ENCODE results near the gene C6orf141. TPM values are rescaled to one million over a fixed set of nuclear protein-coding genes. Genes with fewer than 3 reads are reported as not detected.

C6orf141 gene
- total RNA-seq, 1 donor from 2014 or later, result 6.5 TPM

DNA sequence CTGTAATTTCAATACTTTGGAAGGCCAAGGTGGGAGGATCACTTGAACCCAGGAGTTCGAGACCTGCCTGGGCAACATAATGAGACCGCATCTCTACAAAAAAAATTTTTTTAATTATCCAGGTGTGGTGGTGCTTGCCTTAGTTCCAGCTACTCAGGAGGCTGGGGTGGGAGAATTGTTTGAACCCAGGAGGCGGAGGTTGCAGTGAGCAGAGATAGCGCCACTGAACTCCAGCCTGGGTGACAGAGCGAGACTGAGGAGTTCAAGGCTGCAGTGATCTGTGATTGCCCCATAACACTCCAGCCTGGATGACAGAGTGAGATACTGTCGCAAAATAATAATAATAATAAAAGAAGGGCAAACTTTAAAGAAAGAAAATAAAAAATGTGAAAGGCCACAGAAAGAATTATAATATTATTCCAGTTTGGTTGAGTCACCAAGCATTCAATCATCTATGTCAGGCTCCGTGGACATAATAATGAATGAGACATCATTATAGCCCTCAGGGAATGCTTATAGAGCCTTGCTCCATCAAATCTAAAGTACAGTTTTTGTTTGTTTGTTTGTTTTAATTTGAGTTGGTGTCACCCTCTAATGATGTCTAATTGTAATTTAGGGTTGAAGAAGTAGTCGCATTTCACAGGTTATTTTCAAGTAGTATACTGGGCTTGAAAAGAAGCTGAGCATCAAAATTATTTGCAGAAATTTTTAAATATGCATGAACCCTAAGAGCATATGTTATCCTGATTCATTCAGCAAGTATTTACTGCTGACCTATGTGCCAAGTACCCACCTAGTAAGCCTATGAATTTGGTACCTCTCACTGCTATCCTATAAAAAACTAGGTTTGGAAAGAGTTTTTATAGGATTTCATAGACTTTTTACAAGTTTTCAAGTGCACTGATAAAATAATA lies 35.6 kb upstream of the C6orf141 start:
- Mint-ChIP-seq H3K27me3 (ENCODE audit: low read depth) (no peaks in the 10 kb centered on the region), H3K27ac (no peak overlapping the region), H3K9me3 (no peaks in the 10 kb centered on the region), H3K4me3 (no peak overlapping the region), H3K4me1 (peaks cover 7% of the 10 kb centered on the region), H3K36me3 (no peaks in the 10 kb centered on the region)
- no peak for DNase-seq (ENCODE audit: low spot score in 2 of 2, unreplicated experiment in 2 of 2)
- TF ChIP-seq, protein P1, sequence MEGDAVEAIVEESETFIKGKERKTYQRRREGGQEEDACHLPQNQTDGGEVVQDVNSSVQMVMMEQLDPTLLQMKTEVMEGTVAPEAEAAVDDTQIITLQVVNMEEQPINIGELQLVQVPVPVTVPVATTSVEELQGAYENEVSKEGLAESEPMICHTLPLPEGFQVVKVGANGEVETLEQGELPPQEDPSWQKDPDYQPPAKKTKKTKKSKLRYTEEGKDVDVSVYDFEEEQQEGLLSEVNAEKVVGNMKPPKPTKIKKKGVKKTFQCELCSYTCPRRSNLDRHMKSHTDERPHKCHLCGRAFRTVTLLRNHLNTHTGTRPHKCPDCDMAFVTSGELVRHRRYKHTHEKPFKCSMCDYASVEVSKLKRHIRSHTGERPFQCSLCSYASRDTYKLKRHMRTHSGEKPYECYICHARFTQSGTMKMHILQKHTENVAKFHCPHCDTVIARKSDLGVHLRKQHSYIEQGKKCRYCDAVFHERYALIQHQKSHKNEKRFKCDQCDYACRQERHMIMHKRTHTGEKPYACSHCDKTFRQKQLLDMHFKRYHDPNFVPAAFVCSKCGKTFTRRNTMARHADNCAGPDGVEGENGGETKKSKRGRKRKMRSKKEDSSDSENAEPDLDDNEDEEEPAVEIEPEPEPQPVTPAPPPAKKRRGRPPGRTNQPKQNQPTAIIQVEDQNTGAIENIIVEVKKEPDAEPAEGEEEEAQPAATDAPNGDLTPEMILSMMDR (IDR thresholded peaks at IDR 0.05; ENCODE audit: unreplicated experiment), result no peak

GRCh38 chr6:49515485-49516146 lies 34.9 kb upstream of the C6orf141 start:
- H3K4me3 Mint-ChIP-seq, result no peak overlapping the region
- TF ChIP-seq, protein P1 (IDR thresholded peaks at IDR 0.05; ENCODE audit: unreplicated experiment), result no peak
- H3K27me3 Mint-ChIP-seq (ENCODE audit: low read depth), result no peaks in the 10 kb centered on the region
- no peaks in the 10 kb centered on the region for H3K36me3 Mint-ChIP-seq
- no peak overlapping the region for H3K27ac Mint-ChIP-seq
- peaks cover 7% of the 10 kb centered on the region for H3K4me1 Mint-ChIP-seq
- no peak for DNase-seq (ENCODE audit: low spot score in 2 of 2, unreplicated experiment in 2 of 2)
- no peaks in the 10 kb centered on the region for H3K9me3 Mint-ChIP-seq

DNA sequence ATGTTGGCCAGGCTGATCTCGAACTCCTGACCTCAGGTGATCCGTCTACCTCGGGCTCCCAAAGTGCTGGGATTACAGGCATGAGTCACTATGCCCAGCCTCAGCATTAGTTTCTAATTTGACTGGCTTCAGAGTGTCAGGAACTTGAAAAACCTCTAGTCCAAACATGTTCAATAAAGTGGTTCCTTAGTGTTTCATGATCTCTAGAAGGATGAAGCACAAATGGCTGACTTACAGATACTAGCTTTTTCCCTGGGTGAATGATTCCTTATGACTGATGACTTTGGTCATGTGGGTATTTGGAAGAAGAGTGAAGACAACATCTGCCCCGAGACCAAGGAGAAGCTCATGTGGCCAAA lies 34.3 kb upstream of the C6orf141 start:
- no peak for DNase-seq (ENCODE audit: low spot score in 2 of 2, unreplicated experiment in 2 of 2)
- TF ChIP-seq, protein P1 (IDR thresholded peaks at IDR 0.05; ENCODE audit: unreplicated experiment), result no peak
- H3K27me3 Mint-ChIP-seq (ENCODE audit: low read depth), result no peaks in the 10 kb centered on the region
- H3K36me3 Mint-ChIP-seq, result no peaks in the 10 kb centered on the region
- no peaks in the 10 kb centered on the region for H3K9me3 Mint-ChIP-seq
- H3K27ac Mint-ChIP-seq, result no peak overlapping the region
- peaks cover 7% of the 10 kb centered on the region for H3K4me1 Mint-ChIP-seq
- no peak overlapping the region for H3K4me3 Mint-ChIP-seq

- TF ChIP-seq, protein P1 (IDR thresholded peaks at IDR 0.05; ENCODE audit: unreplicated experiment), result no peak
- no peaks in the 10 kb centered on the region for H3K36me3 Mint-ChIP-seq
- no peak overlapping the region for H3K4me3 Mint-ChIP-seq
- H3K9me3 Mint-ChIP-seq, result no peaks in the 10 kb centered on the region
- no peaks in the 10 kb centered on the region for H3K27me3 Mint-ChIP-seq (ENCODE audit: low read depth)
- peaks cover 7% of the 10 kb centered on the region for H3K4me1 Mint-ChIP-seq
- DNase-seq (ENCODE audit: low spot score in 2 of 2, unreplicated experiment in 2 of 2), result no peak
- H3K27ac Mint-ChIP-seq, result no peak overlapping the region
These were observed 32.5 kb upstream of the C6orf141 start for GRCh38 chr6:49517919-49518318.

GRCh38 chr6:49519660-49520059 lies 30.8 kb upstream of the C6orf141 start:
- TF ChIP-seq, protein P1 (IDR thresholded peaks at IDR 0.05; ENCODE audit: unreplicated experiment), result no peak
- peaks cover 7% of the 10 kb centered on the region for H3K4me1 Mint-ChIP-seq
- no peak overlapping the region for H3K27ac Mint-ChIP-seq
- DNase-seq (ENCODE audit: low spot score in 2 of 2, unreplicated experiment in 2 of 2), result no peak
- no peaks in the 10 kb centered on the region for H3K9me3 Mint-ChIP-seq
- H3K27me3 Mint-ChIP-seq (ENCODE audit: low read depth), result no peaks in the 10 kb centered on the region
- no peak overlapping the region for H3K4me3 Mint-ChIP-seq
- H3K36me3 Mint-ChIP-seq, result no peaks in the 10 kb centered on the region

All from mesothelial cell of epicardium (in vitro differentiated cells).